GM23338 (cell line): ENCODE data around the gene SLC4A3.

Experiments used
- CTCF ChIP-seq, 2 experiments: fragments of 200-600 bp in 1 of 2; sonication (generic) in 1 of 2; conservative IDR thresholded peaks; 2 replicates each; pipeline versions ENCODE4 v1.5.1 to v1.6.1; 2016 to 2017; ENCODE audit warnings: antibody characterized with exemption in 2 of 2, low read depth in 2 of 2, mild to moderate bottlenecking in 2 of 2, moderate library complexity in 1 of 2
- ETS1 ChIP-seq: IDR thresholded peaks from 2 replicates; pipeline ENCODE4 v1.6.1; 2016; ENCODE audit warnings: antibody characterized with exemption
- EZH2 ChIP-seq: fragments of 200-600 bp; sonication (generic); IDR thresholded peaks from one replicate; pipeline ENCODE4 v1.8.0; 2017; ENCODE audit warnings: antibody characterized with exemption, mild to moderate bottlenecking, low read depth; ENCODE audit not compliant: unreplicated experiment
- EZH2phosphoT487 ChIP-seq: fragments of 200-600 bp; sonication (generic); IDR thresholded peaks from one replicate; pipeline ENCODE4 v1.8.1; 2018; ENCODE audit warnings: antibody characterized with exemption; ENCODE audit not compliant: unreplicated experiment
- JUNB ChIP-seq: IDR thresholded peaks from one replicate; pipeline ENCODE4 v1.6.1; 2016; ENCODE audit warnings: antibody characterized with exemption; ENCODE audit not compliant: unreplicated experiment
- POLR2AphosphoS5 ChIP-seq: IDR thresholded peaks from 2 replicates; pipeline ENCODE4 v1.6.1; 2016; ENCODE audit warnings: antibody characterized with exemption, low read depth
- REST ChIP-seq: IDR thresholded peaks from one replicate; pipeline ENCODE4 v1.6.1; 2018; ENCODE audit warnings: antibody characterized with exemption; ENCODE audit not compliant: unreplicated experiment
- STAT1 ChIP-seq: IDR thresholded peaks from one replicate; pipeline ENCODE4 v1.6.1; 2016; ENCODE audit warnings: antibody characterized with exemption; ENCODE audit not compliant: unreplicated experiment
- ZNF114 ChIP-seq: fragments of 250-450 bp; sonication (Bioruptor Pico); IDR thresholded peaks from 2 replicates; pipeline ENCODE4 v1.5.0; 2020; ENCODE audit warnings: mild to moderate bottlenecking, moderate library complexity
- TF ChIP-seq, protein P1 (sequence below): fragments of 250-450 bp; sonication (Bioruptor Pico); IDR thresholded peaks from 2 replicates; pipeline ENCODE4 v1.5.0; 2020; ENCODE audit warnings: mild to moderate bottlenecking, moderate library complexity

DNA sequence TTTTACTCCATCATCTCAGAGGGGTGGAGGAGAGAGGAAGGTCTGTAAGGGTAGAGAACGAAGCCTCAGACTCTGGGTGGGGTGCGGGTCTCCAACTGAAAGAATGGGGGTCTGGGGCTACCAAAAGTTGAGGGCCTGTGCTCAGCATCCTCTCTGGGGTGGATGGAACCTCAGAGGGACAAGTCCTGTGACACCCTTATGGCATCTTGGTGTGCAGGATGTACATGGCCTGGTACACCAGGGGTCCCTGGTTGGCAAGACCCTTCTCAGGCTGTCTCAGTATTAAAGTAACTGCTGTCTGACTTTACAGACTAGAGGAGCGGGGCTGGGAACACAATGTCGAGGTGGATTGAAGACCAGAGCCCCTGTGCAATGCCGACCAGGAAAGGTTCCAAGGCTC is 2.3 kb upstream of the SLC4A3 start:
- TF ChIP-seq CTCF (conservative IDR thresholded peaks at IDR 0.05; ENCODE audit: low read depth in 2 of 2), result no peak
- no peak for TF ChIP-seq EZH2phosphoT487
- no peak for TF ChIP-seq EZH2
- no peak for TF ChIP-seq JUNB
- TF ChIP-seq REST, result no peak
- no peak for TF ChIP-seq ZNF114
- TF ChIP-seq ETS1, result no peak
- TF ChIP-seq POLR2AphosphoS5, result no peak
- no peak for TF ChIP-seq STAT1
- TF ChIP-seq, protein P1, sequence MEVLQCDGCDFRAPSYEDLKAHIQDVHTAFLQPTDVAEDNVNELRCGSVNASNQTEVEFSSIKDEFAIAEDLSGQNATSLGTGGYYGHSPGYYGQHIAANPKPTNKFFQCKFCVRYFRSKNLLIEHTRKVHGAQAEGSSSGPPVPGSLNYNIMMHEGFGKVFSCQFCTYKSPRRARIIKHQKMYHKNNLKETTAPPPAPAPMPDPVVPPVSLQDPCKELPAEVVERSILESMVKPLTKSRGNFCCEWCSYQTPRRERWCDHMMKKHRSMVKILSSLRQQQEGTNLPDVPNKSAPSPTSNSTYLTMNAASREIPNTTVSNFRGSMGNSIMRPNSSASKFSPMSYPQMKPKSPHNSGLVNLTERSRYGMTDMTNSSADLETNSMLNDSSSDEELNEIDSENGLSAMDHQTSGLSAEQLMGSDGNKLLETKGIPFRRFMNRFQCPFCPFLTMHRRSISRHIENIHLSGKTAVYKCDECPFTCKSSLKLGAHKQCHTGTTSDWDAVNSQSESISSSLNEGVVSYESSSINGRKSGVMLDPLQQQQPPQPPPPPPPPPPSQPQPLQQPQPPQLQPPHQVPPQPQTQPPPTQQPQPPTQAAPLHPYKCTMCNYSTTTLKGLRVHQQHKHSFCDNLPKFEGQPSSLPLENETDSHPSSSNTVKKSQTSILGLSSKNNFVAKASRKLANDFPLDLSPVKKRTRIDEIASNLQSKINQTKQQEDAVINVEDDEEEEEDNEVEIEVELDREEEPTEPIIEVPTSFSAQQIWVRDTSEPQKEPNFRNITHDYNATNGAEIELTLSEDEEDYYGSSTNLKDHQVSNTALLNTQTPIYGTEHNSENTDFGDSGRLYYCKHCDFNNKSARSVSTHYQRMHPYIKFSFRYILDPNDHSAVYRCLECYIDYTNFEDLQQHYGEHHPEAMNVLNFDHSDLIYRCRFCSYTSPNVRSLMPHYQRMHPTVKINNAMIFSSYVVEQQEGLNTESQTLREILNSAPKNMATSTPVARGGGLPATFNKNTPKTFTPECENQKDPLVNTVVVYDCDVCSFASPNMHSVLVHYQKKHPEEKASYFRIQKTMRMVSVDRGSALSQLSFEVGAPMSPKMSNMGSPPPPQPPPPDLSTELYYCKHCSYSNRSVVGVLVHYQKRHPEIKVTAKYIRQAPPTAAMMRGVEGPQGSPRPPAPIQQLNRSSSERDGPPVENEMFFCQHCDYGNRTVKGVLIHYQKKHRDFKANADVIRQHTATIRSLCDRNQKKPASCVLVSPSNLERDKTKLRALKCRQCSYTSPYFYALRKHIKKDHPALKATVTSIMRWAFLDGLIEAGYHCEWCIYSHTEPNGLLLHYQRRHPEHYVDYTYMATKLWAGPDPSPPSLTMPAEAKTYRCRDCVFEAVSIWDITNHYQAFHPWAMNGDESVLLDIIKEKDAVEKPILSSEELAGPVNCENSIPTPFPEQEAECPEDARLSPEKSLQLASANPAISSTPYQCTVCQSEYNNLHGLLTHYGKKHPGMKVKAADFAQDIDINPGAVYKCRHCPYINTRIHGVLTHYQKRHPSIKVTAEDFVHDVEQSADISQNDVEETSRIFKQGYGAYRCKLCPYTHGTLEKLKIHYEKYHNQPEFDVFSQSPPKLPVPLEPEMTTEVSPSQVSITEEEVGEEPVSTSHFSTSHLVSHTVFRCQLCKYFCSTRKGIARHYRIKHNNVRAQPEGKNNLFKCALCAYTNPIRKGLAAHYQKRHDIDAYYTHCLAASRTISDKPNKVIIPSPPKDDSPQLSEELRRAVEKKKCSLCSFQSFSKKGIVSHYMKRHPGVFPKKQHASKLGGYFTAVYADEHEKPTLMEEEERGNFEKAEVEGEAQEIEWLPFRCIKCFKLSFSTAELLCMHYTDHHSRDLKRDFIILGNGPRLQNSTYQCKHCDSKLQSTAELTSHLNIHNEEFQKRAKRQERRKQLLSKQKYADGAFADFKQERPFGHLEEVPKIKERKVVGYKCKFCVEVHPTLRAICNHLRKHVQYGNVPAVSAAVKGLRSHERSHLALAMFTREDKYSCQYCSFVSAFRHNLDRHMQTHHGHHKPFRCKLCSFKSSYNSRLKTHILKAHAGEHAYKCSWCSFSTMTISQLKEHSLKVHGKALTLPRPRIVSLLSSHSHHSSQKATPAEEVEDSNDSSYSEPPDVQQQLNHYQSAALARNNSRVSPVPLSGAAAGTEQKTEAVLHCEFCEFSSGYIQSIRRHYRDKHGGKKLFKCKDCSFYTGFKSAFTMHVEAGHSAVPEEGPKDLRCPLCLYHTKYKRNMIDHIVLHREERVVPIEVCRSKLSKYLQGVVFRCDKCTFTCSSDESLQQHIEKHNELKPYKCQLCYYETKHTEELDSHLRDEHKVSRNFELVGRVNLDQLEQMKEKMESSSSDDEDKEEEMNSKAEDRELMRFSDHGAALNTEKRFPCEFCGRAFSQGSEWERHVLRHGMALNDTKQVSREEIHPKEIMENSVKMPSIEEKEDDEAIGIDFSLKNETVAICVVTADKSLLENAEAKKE (CRISPR knock-in tag), result no peak
